NCI-H146 treated with DMSO at 0.1 percent for 48 hours (cell line): ENCODE results near the gene SUCLG2.
"Not testable (repeated sequence)": the region's sequence is repeated elsewhere in the genome, so short reads cannot be mapped to it uniquely, and the experiment has no call there.

ENCODE experiments used
- DNase-seq: peaks from one replicate; lab custom pipeline; 2025; ENCODE audit not compliant: unreplicated experiment; lab: John Stamatoyannopoulos, UW

Gene SUCLG2

DNA sequence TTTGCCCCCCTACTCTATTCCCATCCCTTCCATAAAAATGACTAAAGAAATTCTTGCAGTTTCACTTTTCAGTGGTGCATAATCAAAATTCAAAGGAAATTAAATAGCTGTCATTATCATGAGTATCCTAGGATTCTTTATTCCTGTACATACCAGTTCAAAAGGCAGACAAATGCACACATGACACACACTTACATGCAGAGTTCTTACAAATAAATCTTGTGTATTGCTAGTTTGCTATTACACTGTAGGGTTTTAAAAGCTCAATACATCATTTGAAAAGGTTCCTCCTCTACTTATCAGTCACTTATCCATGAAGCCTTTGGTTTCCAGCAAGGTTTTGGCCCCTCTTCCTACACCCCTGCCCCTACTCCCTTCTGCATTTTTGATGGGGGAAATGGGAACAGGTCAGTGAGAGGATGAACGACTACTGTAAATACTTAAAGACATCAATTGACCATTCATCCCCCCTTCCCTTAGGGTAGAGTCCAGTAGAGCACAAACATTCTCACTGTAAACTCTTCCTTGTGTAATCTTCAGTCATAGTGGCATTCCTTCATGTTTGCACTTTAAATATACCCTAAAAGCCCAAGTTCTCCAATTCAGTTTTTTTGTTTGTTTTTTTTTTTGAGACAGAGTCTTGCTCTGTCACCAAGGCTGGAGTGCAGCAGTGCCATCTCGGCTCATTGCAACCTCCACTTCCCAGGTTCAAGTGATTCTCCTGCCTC, 92.6 kb downstream of the SUCLG2 start:
- no peak for DNase-seq

DNA sequence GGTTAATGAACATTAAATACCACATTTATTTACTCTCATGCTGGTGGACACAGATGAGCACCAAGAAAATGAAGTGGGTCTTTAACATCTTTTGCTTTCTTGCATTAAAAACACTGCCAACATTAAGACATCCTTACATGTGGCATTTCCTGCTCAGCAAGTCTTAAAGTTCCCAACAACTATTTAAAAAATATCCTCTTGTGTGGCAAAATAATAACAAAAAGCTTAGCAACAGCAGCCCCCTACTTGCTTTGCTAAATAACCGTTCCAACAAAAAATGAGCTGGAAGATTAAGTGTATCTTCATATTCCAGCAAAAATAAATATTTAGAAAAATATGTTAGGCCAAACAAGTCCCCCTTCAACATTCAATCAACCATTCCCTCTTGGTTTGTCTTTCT, 93.1 kb downstream of the SUCLG2 start:
- DNase-seq: no peak

- DNase-seq: no peak
Observed at GRCh38 chr3:67559029-67559605, 95.3 kb downstream of the SUCLG2 start.

GRCh38 chr3:67558426-67558825, 96.0 kb downstream of the SUCLG2 start:
- DNase-seq: no peak

- no peak for DNase-seq
Observed at GRCh38 chr3:67557848-67558355, 96.5 kb downstream of the SUCLG2 start.

GRCh38 chr3:67551361-67552016, 102.9 kb downstream of the SUCLG2 start:
- no peak for DNase-seq

DNA sequence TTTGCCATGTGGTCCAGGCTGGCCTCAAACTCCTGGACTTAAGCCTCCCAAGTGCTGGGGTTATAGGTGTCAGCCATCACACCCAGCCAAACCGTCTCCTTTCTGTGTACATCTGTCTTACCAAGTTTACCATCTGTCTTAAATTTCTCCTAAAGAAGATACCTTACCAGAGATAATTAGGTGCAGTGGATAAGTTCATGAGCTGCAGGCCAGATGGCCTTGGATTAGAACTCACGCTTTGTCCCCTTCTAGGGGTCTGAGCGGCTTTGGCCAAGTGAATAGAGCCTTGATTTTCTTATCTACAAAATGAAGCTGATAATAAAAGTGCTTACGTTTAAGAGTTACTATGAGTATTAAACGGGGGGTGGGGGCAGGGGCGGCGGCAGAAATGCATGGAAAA, 103.9 kb downstream of the SUCLG2 start:
- no peak for DNase-seq

- not testable (repeated sequence) for DNase-seq
Observed at GRCh38 chr3:67542502-67543250, 111.7 kb downstream of the SUCLG2 start.

- DNase-seq: no peak
Observed at GRCh38 chr3:67540198-67540894, 114.1 kb downstream of the SUCLG2 start.

DNA sequence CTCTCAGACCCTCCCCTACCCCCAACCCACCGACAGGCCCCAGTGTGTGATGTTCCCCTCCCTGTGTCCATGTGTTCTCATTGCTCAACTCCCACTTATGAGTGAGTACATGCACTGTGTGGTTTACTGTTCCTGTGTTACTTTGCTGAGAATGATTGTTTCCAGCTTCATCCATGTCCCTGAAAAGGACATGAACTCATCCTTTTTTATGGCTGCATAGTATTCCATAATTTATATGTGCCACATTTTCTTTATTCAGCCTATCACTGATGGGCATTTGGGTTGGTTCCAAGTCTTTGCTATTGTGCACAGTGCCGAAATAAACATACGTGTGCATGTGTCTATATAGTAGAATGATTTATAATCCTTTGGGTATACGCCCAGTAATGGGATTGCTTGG, 117.2 kb downstream of the SUCLG2 start:
- not testable (repeated sequence) for DNase-seq

DNA sequence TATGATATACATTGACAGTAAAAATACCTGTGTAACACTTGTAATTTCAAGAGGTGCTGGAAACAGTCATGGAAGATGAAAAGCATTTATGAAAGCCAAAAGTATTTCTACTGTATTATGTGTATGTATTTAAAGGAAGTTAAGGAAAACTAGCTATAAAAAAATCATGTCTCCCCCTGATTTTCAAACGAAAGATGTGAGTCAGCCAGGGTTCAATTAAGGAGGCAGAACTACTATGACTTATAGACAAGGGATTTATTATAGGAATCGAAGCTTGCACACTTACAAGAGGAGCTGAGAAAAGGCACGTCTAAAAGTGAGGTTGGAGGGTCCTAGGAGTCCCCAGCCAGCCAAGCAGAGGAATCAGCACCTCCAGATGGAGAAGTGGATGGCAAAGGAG, 119.4 kb downstream of the SUCLG2 start:
- no peak for DNase-seq

GRCh38 chr3:67534594-67534993, 119.8 kb downstream of the SUCLG2 start:
- no peak for DNase-seq

DNA sequence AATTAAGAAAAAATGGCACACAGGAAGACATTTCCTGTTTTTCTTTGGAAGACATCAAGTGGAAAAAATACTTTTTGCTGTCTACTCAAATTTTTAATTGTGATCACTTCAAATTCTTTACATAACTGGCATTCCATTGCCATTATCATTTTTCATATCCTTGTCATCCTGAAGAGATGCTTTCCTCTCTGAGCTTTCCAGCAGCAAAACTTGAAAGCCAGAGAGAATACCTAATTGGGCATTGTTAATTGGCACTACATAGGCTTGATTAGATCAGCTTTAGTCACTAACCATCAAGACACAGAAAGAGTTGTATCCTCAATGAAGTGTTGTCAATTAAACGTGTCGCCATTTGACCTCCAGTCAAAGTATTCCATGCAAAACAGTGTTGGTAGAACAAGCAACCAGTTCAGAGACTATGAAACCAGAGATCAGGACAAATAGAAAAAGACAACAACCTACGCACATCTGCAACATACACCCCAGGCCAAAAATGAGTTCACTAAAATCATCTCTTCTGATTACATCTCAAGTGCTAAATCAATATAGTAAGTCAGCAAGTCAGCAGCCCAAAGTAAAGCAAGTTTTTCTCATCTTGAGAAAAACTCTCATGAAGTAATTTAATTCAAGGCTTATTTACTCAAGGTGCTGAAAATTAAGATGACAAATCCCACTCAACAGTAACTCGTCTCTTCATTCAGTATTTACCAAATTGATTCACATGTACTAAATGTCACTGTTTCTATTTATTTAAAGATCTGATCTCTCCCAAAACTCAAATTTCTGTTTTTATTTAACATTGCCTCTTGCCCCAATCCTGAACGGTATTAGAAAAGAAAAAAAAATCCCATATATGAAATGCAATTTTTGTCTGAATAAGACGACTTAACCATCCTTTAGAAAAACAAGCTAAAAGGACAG, 123.0 kb downstream of the SUCLG2 start:
- DNase-seq: no peak

GRCh38 chr3:67529915-67530314, 124.5 kb downstream of the SUCLG2 start:
- DNase-seq: no peak

DNA sequence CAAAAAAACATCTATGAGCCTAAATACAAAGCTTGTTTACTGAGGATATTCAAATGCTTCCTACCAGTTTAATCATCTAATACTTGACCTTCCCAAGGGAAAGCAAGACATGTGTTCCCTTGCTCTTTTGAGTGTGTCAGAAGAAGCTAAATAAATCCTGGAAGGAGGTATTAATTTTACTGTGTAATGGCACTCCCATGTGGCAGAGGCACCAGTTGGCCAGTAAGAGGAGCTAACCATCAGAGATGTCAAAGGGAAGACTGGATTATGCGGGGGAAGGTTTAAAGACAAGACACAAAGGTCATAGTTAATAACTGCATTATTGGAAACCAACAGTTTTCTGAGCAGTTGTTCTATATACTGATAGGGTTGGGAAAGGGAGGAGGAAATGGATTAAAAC, 125.1 kb downstream of the SUCLG2 start:
- no peak for DNase-seq

DNA sequence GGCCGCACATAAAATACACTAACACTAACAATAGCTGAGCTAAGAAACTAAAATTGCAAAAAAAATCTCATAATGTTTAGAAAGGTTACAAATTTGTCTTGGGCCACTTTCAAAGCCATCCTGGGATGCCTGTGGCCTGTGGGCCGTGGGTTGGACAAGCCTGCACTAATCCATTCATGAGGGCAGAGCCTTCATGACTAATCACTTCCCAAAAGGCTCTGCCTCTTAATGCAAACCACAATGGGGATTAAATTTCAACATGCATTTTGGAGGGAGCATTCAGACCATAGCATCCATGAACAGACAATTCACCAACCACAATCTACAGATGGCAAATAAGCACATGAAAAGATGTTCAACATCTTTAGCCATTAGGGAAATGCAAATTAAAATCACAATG, 128.2 kb downstream of the SUCLG2 start:
- DNase-seq: no peak

DNA sequence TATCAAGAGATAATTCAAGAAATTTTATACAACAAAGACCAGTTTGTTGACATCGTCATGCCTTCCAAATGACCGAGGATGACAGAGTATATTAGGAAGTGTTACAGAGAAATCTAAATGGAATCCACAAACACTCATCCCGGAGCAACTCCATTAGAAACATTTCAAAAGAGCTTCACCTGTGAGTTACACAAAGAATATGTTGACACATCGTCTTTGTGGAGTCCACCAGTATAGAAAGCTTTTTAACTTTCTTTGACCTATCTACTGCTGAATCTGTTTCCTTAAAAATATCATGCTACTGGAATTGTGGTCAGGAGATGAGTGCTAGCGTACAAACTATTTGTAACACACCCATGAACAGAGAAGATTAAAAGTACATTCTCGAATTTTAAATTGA, 130.4 kb downstream of the SUCLG2 start:
- DNase-seq: no peak

DNA sequence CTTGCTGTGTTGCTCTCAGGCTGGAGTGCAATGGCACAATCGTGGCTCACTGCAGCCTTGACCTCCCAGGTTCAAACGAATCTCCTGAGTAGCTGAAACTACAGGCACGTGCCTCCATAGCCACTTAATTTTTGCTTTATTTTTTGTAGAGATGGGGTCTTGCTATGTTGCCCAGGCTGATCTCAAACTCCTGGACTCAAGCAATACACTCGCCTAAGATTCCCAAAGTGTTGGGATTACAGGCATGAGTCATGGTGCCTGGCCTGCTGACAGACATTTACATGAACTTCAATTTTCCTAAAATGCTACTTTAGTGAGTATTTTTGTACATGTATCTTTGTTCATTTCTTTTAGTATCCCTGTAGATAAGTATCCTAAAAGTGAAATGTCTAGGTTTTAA, 132.3 kb downstream of the SUCLG2 start:
- DNase-seq: no peak

- DNase-seq: no peak
Observed at GRCh38 chr3:67521053-67521646, 133.3 kb downstream of the SUCLG2 start.
